Retinal pigment epithelial cell (primary cell): ENCODE measurements around the gene PPARA.
A peak's percentile ranks its signal among the peaks of the same experiment; 100 is the strongest.
"Not testable (repeated sequence)": the region's sequence is repeated elsewhere in the genome, so short reads cannot be mapped to it uniquely, and the experiment has no call there.

Experiments used
- DNase-seq: peaks from one replicate; pipeline ENCODE4 v3.0.0-alpha.2; 2010; ENCODE audit warnings: low read depth
- H3K4me3 ChIP-seq: 2 replicates; pipeline ENCODE4 v1.5.1; 2011; ENCODE audit warnings: mild to moderate bottlenecking, low read length, control low read depth, moderate library complexity
- TF ChIP-seq, protein P1 (sequence below): conservative IDR thresholded peaks from 2 replicates; pipeline ENCODE4 v1.5.1; 2011; ENCODE audit warnings: low read depth, low read length, control low read depth, inconsistent platforms

Gene PPARA

GRCh38 chr22:46251816-46252380, 101.6 kb downstream of the PPARA start:
- DNase-seq: no peak
- H3K4me3 ChIP-seq: no peak overlapping the region
- TF ChIP-seq, protein P1, sequence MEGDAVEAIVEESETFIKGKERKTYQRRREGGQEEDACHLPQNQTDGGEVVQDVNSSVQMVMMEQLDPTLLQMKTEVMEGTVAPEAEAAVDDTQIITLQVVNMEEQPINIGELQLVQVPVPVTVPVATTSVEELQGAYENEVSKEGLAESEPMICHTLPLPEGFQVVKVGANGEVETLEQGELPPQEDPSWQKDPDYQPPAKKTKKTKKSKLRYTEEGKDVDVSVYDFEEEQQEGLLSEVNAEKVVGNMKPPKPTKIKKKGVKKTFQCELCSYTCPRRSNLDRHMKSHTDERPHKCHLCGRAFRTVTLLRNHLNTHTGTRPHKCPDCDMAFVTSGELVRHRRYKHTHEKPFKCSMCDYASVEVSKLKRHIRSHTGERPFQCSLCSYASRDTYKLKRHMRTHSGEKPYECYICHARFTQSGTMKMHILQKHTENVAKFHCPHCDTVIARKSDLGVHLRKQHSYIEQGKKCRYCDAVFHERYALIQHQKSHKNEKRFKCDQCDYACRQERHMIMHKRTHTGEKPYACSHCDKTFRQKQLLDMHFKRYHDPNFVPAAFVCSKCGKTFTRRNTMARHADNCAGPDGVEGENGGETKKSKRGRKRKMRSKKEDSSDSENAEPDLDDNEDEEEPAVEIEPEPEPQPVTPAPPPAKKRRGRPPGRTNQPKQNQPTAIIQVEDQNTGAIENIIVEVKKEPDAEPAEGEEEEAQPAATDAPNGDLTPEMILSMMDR: no peak

- TF ChIP-seq, protein P1: no peak
- H3K4me3 ChIP-seq: no peak overlapping the region
- peak; percentile 20 for DNase-seq
These were observed 106.1 kb downstream of the PPARA start for GRCh38 chr22:46256358-46256958.

GRCh38 chr22:46259374-46259773, 109.0 kb downstream of the PPARA start:
- TF ChIP-seq, protein P1: no peak
- no peak overlapping the region for H3K4me3 ChIP-seq
- no peak for DNase-seq

GRCh38 chr22:46260038-46260437, 109.7 kb downstream of the PPARA start:
- H3K4me3 ChIP-seq: no peak overlapping the region
- no peak for DNase-seq
- TF ChIP-seq, protein P1: no peak

GRCh38 chr22:46262449-46263215, 112.3 kb downstream of the PPARA start:
- H3K4me3 ChIP-seq: no peak overlapping the region
- TF ChIP-seq, protein P1: peak; percentile 48
- DNase-seq: peak; percentile 13

DNA sequence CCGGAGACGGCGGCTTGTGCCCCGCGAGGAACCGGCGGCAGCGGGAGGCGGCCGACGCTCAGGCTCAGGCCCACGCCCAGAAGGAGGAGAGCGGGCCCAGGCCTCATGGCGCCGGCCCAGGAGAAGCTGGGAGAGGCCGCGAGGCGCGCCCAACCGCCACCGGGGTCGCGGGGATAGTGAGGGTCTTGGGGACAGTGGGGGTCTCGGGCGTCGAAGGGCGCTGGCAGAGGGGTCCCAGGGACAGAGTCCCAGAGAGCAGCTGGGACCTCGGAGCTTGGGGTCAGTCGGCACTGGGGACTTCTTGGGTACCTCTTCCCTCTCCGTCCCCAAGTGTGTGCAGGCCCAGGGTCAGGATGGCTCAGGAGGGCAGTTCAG, 112.9 kb downstream of the PPARA start, which contains the start of gene PKDREJ:
TSS of gene PKDREJ (minus strand) at position 128 of the 375 bp plus-strand sequence. CDS start at position 107, 21 bp downstream.
- no peak within 1 kb of the TSS for H3K4me3 ChIP-seq
- DNase-seq: no peak
- TF ChIP-seq, protein P1: no peak

DNA sequence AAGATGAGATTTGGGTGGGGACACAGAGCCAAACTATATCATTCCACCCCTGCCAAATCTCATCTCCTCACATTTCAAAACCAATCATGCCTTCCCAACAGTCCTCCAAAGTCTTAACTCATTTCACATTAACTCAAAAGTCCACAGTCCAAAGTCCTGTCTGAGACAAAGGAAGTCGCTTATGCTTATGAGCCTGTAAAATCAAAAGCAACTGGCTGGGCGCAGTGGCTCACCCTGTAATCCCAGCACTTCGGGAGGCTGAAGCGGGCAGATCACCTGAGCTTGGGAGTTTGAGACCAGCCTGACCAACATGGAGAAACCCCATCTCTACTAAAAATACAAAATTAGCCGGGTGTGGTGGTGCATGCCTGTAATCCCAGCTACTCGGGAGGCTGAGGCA, 114.2 kb downstream of the PPARA start:
- H3K4me3 ChIP-seq, DNase-seq: not testable (repeated sequence)

DNA sequence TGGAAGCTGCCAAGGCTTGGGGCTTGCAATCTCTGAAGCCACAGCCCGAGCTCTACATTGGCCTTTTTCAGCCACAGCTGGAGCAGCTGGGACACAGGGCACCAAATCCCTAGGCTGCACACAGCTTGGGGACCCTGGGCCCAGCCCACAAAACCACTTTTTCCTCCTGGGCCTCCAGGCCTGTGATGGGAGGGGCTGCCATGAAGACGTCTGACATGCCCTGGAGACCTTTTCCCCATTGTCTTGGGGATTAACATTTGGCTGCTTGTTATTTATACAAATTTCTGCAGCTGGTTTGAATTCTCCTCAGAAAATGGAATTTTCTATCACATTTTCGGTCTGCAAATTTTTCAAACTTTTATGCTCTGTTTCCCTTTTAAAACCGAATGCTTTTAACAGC, 115.3 kb downstream of the PPARA start:
- DNase-seq, H3K4me3 ChIP-seq: not testable (repeated sequence)
